SH-SY5Y (cell line): ENCODE results near the gene SSTR5.

ENCODE experiments used
- GATA2 ChIP-seq: IDR thresholded peaks from 2 replicates; pipeline ENCODE4 v1.6.1; 2011; ENCODE audit warnings: mild to moderate bottlenecking, low read depth, low read length
- GATA3 ChIP-seq: IDR thresholded peaks from 2 replicates; pipeline ENCODE4 v1.6.1; 2011; ENCODE audit warnings: low read depth, mild to moderate bottlenecking, low read length, moderate library complexity

The SSTR5 gene

DNA sequence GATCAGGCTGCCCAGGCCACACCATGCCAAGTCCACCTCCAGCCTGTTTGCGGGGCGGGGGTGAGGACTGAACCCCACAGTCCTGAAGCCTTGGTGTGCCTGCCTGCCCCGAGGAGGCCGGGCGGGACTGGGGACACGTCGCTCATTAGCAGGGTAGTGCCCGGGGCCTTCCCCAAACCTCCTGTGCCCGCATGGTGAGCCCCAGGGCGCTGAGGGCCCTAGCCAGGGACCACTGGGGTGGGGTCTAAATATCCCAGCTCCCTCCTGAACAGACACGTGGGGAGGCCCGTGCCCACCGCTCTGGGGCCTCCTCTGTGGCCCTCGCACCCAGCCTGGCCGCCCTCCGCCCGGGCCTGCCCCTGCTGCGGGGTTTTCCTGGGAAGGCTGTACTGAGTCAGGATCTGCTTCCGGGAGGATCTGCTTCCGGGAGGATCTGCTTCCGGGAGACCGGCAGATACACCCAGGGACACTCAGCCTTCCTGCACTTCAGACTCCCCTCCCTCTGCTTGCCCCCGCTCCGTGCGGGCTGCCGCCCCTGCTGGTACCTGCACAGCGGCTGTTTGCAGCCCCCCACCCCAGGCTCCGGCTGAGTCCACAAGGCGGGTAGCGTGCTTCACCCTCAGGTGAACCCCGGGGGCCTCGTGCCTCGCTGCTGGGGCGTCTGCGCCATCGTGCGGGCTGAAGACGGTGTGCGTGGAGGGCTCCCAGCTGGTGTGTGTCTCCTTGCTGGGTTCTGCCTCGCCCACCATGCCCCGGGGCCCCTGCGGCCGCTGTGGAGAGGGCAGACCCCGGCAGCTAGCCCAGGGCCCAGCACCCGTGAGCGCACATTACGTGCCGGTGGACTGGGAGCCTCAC, 56.8 kb downstream of the SSTR5 start:
- TF ChIP-seq GATA3 (no peak), GATA2 (no peak)

DNA sequence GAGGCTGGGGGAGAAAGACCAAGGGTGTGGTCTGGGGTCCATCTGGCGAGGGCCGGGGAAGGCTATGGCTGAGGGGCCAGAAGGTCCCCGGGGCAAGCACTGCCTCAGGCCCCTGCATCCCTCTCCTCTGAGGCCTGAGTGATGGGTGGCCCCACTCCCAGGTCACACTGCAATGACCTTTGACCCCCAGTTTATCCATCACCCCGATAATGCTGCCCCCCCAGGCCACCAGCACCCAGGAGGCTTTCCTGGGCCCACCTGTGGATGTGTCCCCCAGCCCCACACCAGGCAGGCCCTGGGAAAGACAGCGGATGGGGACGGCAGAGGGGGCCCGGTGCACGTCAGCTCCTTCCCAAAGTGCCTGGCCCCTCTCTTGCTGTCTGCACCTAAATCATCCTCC, 57.8 kb downstream of the SSTR5 start:
- TF ChIP-seq GATA2 = no peak
